Duodenal mucosa (tissue), 2 donors: ENCODE results near the gene STK36.

Experiments used
- H3K27ac ChIP-seq: one replicate; pipeline ENCODE4 v1.7.0; 2013; ENCODE audit warnings: low read depth, low read length
- H3K27me3 ChIP-seq, 2 donors: one replicate each; pipeline ENCODE4 v1.7.0; 2013; ENCODE audit warnings: low read length in 2 of 2, control low read depth in 1 of 2; ENCODE audit not compliant: insufficient read depth in 2 of 2, control insufficient read depth in 1 of 2
- H3K36me3 ChIP-seq, 2 donors: one replicate each; pipeline ENCODE4 v1.7.0; 2013; ENCODE audit warnings: low read length in 2 of 2, control low read depth in 1 of 2; ENCODE audit not compliant: insufficient read depth in 2 of 2, control insufficient read depth in 1 of 2
- H3K4me1 ChIP-seq, 2 donors: one replicate each; pipeline ENCODE4 v1.7.0; 2013; ENCODE audit warnings: low read length in 2 of 2, control low read depth in 1 of 2; ENCODE audit not compliant: insufficient read depth in 2 of 2, control insufficient read depth in 1 of 2
- H3K4me3 ChIP-seq, 2 donors: one replicate each; pipeline ENCODE4 v1.7.0; 2013; ENCODE audit warnings: low read length in 2 of 2, low read depth in 1 of 2
- H3K9ac ChIP-seq, 2 donors: one replicate each; pipeline ENCODE4 v1.7.0; 2013; ENCODE audit warnings: low read length in 2 of 2, low read depth in 1 of 2
- H3K9me3 ChIP-seq, 2 donors: one replicate each; pipeline ENCODE4 v1.7.0; 2013; ENCODE audit warnings: low read length in 2 of 2, control low read depth in 1 of 2; ENCODE audit not compliant: control insufficient read depth in 1 of 2

STK36 gene

DNA sequence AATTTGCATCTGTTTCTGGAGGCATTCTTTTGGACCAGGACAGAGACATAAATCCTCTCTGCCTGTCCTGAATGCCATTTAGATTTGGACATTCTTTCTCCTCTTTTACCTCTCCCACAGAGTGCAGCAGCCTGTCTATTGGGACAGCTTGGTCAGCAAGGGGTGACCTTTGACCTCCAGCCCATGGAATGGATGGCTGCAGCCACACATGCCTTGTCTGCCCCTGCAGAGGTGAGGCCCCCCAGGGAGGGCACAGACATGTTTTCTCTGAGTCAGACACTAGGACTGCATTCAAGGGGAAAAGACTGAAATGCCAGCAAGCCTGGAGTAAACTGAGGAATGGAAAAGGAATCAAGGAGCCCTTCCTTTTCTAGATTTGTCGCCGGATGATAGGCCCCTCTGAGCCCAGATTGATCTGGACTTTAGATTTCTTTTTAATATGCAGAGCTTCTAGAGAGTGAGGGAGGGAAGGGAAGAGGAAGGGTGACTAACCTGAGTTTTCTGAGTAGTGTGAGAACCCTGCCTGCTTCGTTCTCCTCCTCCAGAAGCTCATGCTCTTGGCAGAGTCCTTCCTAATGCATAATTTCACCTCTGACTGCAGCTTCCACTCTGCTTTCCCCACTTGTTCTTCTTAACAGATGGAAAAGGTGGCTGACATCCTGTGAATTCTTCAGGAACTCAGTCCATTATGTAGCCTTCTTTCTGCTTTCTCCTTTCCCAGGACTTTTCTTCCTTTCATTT, 22.7 kb downstream of the STK36 start:
- Histone ChIP-seq H3K36me3 (peaks cover 31 to 62% of the 10 kb centered on the region in 2 donors), H3K27me3 (no peaks in the 10 kb centered on the region), H3K4me1 (no peaks in the 10 kb centered on the region), H3K4me3 (no peak overlapping the region), H3K9me3 (no peaks in the 10 kb centered on the region), H3K27ac (no peak overlapping the region), H3K9ac (no peak overlapping the region)

DNA sequence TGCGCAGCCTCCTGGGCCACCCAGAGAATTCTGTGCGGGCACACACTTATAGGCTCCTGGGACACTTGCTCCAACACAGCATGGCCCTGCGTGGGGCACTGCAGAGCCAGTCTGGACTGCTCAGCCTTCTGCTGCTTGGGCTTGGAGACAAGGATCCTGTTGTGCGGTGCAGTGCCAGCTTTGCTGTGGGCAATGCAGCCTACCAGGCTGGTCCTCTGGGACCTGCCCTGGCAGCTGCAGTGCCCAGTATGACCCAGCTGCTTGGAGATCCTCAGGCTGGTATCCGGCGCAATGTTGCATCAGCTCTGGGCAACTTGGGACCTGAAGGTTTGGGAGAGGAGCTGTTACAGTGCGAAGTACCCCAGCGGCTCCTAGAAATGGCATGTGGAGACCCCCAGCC, 27.0 kb downstream of the STK36 start:
- Histone ChIP-seq H3K4me1 (no peaks in the 10 kb centered on the region), H3K9me3 (no peaks in the 10 kb centered on the region), H3K4me3 (no peak overlapping the region), H3K27me3 (no peaks in the 10 kb centered on the region), H3K9ac (no peak overlapping the region), H3K27ac (no peak overlapping the region), H3K36me3 (peaks cover 9 to 24% of the 10 kb centered on the region in 2 donors)

DNA sequence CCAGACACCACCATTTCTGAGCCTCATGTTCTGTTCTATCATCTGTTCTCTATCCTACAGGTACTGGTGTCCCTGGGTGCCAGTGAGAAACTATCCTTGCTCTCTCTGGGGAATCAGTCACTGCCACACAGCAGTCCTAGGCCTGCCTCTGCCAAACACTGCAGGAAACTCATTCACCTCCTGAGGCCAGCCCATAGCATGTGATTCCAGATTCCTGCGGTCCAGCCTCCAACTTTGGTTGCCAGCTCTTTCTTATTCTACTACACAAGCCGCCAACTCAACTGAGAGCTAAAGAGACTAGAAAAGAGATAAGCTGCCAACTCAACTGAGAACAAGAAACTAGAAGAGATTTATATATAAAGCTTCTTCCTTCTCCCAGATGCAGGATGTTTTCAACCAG, 29.9 kb downstream of the STK36 start:
- no peak overlapping the region for H3K27ac ChIP-seq
- no peaks in the 10 kb centered on the region for H3K4me1 ChIP-seq
- H3K4me3 ChIP-seq: no peak overlapping the region
- no peaks in the 10 kb centered on the region for H3K27me3 ChIP-seq
- H3K36me3 ChIP-seq: peaks cover 3 to 19% of the 10 kb centered on the region in 2 donors
- H3K9ac ChIP-seq: no peak overlapping the region
- no peaks in the 10 kb centered on the region for H3K9me3 ChIP-seq

DNA sequence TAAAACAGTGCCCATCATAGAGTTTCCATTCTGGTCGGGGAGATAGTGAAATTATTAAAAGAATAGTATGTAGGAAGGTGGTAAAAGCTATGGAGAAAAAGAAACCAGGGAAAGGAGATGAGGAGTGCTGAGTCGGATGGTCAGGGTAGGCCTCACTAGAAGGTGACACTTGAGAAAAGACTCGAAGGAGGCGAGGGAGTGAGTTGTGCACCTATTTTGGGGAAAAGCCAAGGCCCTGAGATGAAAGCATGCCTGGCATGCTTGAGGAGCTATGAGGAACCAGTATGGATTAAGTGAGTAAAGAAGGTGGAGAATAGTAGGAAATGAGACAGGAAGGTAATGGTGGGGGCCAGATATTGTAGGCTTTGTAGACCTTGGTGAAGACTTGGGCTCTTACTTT, 31.5 kb downstream of the STK36 start:
- Histone ChIP-seq H3K9me3 (no peaks in the 10 kb centered on the region), H3K27me3 (no peaks in the 10 kb centered on the region), H3K27ac (no peak overlapping the region), H3K4me3 (no peak overlapping the region), H3K36me3 (peaks cover 3 to 10% of the 10 kb centered on the region in 2 donors), H3K4me1 (no peaks in the 10 kb centered on the region), H3K9ac (no peak overlapping the region)

DNA sequence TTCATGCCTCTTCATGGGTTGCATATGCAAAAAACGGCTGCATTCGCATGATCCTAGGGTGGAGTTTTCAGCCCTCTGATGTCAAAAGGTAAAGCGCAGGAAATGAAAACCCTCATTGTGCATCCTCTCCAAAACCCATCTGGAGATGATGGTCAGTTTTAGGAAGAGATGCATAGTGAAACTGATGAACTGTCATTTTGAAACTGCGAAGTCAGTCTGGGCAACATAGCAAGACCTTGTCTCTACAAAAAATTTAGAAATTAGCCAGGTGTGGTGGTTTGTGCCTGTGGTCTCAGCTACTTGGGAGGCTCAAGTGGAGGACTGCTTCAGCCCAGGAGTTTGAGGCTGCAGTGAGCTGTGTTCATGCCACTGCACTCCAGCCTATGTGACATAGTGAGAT, 36.2 kb downstream of the STK36 start:
- Histone ChIP-seq H3K9ac (no peak overlapping the region), H3K4me1 (peaks cover 9 to 10% of the 10 kb centered on the region in 2 donors), H3K27ac (no peak overlapping the region), H3K9me3 (no peaks in the 10 kb centered on the region), H3K36me3 (no peaks in the 10 kb centered on the region), H3K27me3 (no peaks in the 10 kb centered on the region), H3K4me3 (no peak overlapping the region)

DNA sequence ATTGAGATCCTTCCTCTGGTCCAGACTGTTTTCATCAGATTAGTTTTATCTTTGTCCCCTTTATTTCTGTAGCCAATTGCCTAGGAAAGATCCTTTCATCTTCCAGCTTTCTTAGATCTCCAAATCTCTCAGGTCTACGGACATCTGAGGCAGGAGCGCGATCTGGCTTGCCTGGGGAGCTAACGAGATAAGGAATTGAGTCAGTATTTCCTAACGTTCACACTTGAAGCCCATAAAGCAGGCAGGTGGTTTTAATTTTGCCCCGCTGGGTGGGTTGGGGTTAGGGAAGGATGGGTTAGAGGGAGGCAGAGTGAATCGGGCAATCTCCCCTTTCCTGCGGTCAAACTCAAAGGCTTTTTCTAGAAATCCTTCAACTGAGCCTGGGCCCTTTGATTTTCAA, 38.0 kb downstream of the STK36 start:
- H3K9me3 ChIP-seq: no peaks in the 10 kb centered on the region
- peaks cover 9 to 16% of the 10 kb centered on the region in 2 donors for H3K4me1 ChIP-seq
- H3K27me3 ChIP-seq: no peaks in the 10 kb centered on the region
- H3K36me3 ChIP-seq: no peaks in the 10 kb centered on the region
- H3K27ac ChIP-seq: no peak overlapping the region
- H3K9ac ChIP-seq: no peak overlapping the region
- H3K4me3 ChIP-seq: peak overlapping the region in 1 of 2 donors; percentile 86

DNA sequence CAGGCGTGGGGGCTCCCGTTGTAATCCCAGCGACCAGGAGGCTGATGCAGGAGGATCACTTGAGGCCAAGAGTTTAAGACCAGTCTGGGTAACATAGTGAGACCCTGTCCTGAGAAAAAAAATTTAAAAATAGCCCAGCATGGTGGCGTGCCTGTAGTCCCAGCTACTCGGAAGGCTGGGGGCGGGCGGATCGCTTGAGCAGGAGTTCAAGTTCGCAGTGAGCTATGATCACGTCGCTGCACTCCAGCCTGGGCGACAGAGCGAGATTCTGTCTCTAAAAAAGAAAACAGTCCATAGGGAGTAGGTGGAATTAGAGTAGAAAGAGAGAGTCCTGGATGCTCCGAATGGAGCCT, 38.4 kb downstream of the STK36 start:
- peak overlapping the region; percentile 89 for H3K27ac ChIP-seq
- peak overlapping the region; percentile 86 to 90 for H3K4me3 ChIP-seq
- H3K9me3 ChIP-seq: no peaks in the 10 kb centered on the region
- H3K36me3 ChIP-seq: no peaks in the 10 kb centered on the region
- H3K4me1 ChIP-seq: peaks cover 9 to 16% of the 10 kb centered on the region in 2 donors
- no peaks in the 10 kb centered on the region for H3K27me3 ChIP-seq
- no peak overlapping the region for H3K9ac ChIP-seq

DNA sequence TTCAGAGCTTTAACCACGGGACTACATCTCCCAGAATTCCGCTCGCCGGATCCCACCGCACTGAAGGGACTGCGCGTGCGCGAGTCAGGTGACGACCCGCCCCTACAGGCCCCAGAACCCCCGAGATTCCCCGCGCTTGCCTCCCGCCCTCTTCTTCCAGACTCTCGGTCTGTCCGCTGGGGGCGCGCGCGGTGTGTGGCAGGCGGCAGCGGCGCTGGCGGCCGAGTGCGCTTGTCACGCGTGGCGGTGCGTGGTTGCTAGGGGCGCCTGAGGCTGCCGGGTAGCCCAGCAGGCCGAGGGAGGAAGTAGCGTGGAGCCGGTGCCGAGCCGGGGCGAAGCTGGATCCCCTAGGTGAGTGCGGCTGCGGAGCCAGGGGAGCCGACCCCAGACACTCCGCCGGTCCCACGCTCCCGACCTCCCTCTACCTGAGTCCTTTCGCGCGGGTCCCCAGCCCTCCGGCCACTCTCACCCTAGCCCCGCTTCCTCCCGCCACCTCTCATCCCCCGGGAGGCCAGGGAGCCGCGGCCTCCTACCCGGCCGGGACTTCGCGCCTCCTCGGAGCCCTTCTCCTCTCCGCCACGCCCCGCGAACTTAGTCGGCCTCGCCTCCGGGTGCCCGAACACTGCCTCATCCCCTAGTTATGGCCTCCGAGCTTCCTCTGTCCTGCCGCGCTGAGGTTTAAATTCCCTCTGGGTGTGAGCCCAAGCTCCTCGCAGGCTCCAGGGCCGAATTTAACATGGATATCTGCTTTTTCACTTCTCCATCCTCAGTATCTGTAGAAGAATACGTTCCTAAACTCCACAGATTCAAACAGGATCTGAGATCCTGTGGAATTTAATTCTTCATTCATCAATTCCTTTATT, 39.0 kb downstream of the STK36 start, which contains the start of gene TTLL4:
Gene TTLL4 (plus strand): TSS at position 149 of the 863 bp plus-strand sequence. CDS start 26,842 bp downstream, outside the sequence.
- Histone ChIP-seq H3K4me3 (peak within 1 kb of the TSS; percentile 86 to 90), H3K27me3 (no peaks in the 10 kb centered on the region), H3K4me1 (peaks cover 9 to 16% of the 10 kb centered on the region in 2 donors), H3K9me3 (no peaks in the 10 kb centered on the region), H3K9ac (peak within 1 kb of the TSS; percentile 73 to 77), H3K27ac (peak within 1 kb of the TSS; percentile 89), H3K36me3 (peaks cover 0 to 2% of the 10 kb centered on the region in 2 donors)

DNA sequence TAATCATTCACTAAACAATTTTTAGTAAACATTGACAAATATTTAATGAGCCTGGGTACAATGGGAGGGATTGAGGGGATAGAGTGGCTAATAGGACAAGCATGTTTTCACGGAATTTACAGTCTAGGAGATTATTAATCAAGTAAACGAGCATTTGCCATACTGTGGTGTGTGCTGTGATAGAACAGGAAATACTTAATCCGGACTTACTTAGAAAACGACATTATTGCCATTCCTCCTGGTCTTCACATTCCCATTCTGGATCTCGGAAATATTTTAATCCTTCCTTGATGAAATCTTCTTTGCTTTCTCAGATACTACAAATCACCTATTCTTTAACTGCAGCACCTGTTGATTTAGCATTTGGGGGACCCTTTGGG, 39.7 kb downstream of the STK36 start:
- peaks cover 0 to 4% of the 10 kb centered on the region in 2 donors for H3K36me3 ChIP-seq
- H3K4me1 ChIP-seq: peaks cover 9 to 17% of the 10 kb centered on the region in 2 donors
- peak overlapping the region; percentile 73 to 77 for H3K9ac ChIP-seq
- peak overlapping the region; percentile 89 for H3K27ac ChIP-seq
- no peaks in the 10 kb centered on the region for H3K27me3 ChIP-seq
- no peaks in the 10 kb centered on the region for H3K9me3 ChIP-seq
- H3K4me3 ChIP-seq: peak overlapping the region; percentile 86 to 90

DNA sequence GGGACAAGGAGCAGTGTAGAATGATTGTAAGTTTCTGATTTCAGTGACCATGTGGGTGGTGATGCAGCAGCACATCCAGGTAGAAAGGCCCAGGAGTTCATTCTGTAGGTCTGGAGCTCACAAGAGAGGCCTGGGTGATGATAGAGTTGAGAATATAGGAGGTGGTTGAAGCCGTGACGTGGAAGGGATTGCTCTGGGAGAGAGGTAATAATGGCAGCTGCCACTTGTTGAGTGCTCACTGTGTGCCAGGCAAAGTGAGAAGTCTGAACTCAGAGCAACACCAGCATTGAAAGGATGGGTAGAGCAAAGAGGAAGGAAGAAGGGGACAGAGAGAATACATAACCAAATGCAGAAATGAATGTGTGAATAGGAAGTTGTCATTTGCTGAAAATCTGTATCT, 42.0 kb downstream of the STK36 start:
- no peaks in the 10 kb centered on the region for H3K27me3 ChIP-seq
- H3K36me3 ChIP-seq: peaks cover 0 to 4% of the 10 kb centered on the region in 2 donors
- no peak overlapping the region for H3K9ac ChIP-seq
- H3K4me1 ChIP-seq: peaks cover 13 to 25% of the 10 kb centered on the region in 2 donors
- H3K27ac ChIP-seq: no peak overlapping the region
- no peak overlapping the region for H3K4me3 ChIP-seq
- no peaks in the 10 kb centered on the region for H3K9me3 ChIP-seq
